Osteocyte (in vitro differentiated cells): Measurements from ENCODE around the gene ZNF483. TPM values are rescaled to one million over a fixed set of nuclear protein-coding genes. Genes with fewer than 3 reads are reported as not detected.
A peak's percentile ranks its signal among the peaks of the same experiment; 100 is the strongest.
"Not testable (repeated sequence)": the region's sequence is repeated elsewhere in the genome, so short reads cannot be mapped to it uniquely, and the experiment has no call there.

Experiments used
- DNase-seq: peaks from one replicate; pipeline ENCODE4 v3.0.0; 2021; ENCODE audit warnings: mixed read lengths; ENCODE audit not compliant: unreplicated experiment; ENCODE audit errors: extremely low spot score
- H3K27ac Mint-ChIP-seq: one replicate; pipeline ENCODE4 v1.8.0; 2021; ENCODE audit warnings: mild to moderate bottlenecking, mixed read lengths; ENCODE audit not compliant: unreplicated experiment
- H3K27me3 Mint-ChIP-seq: one replicate; pipeline ENCODE4 v1.8.0; 2021; ENCODE audit warnings: mixed read lengths; ENCODE audit not compliant: unreplicated experiment
- H3K36me3 Mint-ChIP-seq: one replicate; pipeline ENCODE4 v1.8.0; 2021; ENCODE audit warnings: mixed read lengths; ENCODE audit not compliant: unreplicated experiment
- H3K4me1 Mint-ChIP-seq: one replicate; pipeline ENCODE4 v1.8.0; 2021; ENCODE audit warnings: mixed read lengths; ENCODE audit not compliant: unreplicated experiment
- H3K4me3 Mint-ChIP-seq: one replicate; pipeline ENCODE4 v1.8.0; 2021; ENCODE audit warnings: mild to moderate bottlenecking, moderate library complexity, mixed read lengths; ENCODE audit not compliant: unreplicated experiment
- H3K9me3 Mint-ChIP-seq: one replicate; pipeline ENCODE4 v1.8.0; 2021; ENCODE audit warnings: mixed read lengths; ENCODE audit not compliant: unreplicated experiment
- CTCF ChIP-seq: fragments of 200-600 bp; sonication (generic); IDR thresholded peaks from 2 replicates; pipeline ENCODE4 v1.5.0; 2021; ENCODE audit warnings: antibody characterized with exemption, mild to moderate bottlenecking, moderate library complexity
- total RNA-seq: library from RNA; stranded (reverse); gene quantifications from 2 replicates; pipeline ENCODE4 v1.2.1, GENCODE V29; 2021

ZNF483 gene
- total RNA-seq, 1 donor from 2014 or later: 5.2 TPM

DNA sequence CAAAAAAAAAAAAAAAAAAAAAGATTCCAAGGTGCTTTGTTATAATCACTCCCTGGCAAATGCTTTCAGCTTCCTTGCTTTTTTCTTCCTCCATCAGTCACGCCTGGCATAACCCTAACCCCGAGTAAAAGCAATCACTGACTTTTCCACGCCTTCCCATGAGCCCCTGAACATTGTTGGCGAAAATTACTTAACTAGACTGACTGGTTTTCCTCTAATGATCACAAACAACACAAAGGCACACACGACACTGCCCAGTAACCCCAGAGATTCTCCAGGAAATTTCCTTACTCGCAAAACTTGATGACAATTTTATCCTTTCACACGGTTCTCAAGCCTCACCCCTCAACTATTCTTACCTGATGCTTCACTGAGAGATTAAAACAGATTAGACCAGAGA is 85.9 kb downstream of the ZNF483 start:
- H3K9me3 Mint-ChIP-seq: no peaks in the 10 kb centered on the region
- no peaks in the 10 kb centered on the region for H3K36me3 Mint-ChIP-seq
- no peak for DNase-seq
- H3K27me3 Mint-ChIP-seq: peaks cover 31% of the 10 kb centered on the region
- H3K27ac Mint-ChIP-seq: no peak overlapping the region
- TF ChIP-seq CTCF: no peak
- no peak overlapping the region for H3K4me3 Mint-ChIP-seq
- H3K4me1 Mint-ChIP-seq: peaks cover 6% of the 10 kb centered on the region

DNA sequence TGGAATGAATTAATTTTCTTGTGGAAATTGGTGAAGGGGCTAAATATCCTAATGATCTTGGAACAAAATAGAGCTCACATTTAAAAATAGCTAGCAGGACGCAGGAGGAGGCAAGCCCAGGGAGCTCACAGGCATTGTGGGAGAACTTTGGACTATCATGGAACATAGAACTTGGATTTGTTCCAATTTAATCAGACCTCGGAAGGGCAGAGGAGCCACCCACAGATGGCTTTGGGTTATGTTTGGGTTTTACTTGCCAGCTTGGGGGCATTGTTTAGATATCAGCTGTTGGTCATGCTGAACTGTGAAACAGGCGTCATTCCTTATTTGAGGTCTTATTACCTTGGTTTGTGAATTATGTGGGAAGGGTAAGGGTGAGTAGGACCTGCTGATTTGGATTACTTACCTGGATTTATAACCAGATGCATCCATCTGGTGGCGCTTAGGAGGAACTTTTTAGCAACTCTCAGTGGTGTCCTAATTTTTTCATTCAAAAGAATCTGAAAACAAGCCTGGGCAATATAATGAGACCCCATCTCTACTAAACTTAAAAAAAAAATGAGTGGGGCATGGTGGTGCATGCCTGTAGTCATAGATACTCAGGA is 88.6 kb downstream of the ZNF483 start:
- TF ChIP-seq CTCF: no peak
- DNase-seq: no peak
- H3K36me3 Mint-ChIP-seq: no peaks in the 10 kb centered on the region
- no peak overlapping the region for H3K27ac Mint-ChIP-seq
- H3K9me3 Mint-ChIP-seq: no peaks in the 10 kb centered on the region
- H3K4me1 Mint-ChIP-seq: peaks cover 11% of the 10 kb centered on the region
- peaks cover 29% of the 10 kb centered on the region for H3K27me3 Mint-ChIP-seq
- H3K4me3 Mint-ChIP-seq: no peak overlapping the region

GRCh38 chr9:111615928-111616327 is 90.9 kb downstream of the ZNF483 start:
- no peak for TF ChIP-seq CTCF
- Mint-ChIP-seq H3K27ac (no peak overlapping the region), H3K4me3 (no peak overlapping the region), H3K4me1 (peaks cover 11% of the 10 kb centered on the region), H3K36me3 (no peaks in the 10 kb centered on the region), H3K9me3 (no peaks in the 10 kb centered on the region), H3K27me3 (peaks cover 18% of the 10 kb centered on the region)
- no peak for DNase-seq

GRCh38 chr9:111617349-111617748 is 92.4 kb downstream of the ZNF483 start:
- not testable (repeated sequence) for DNase-seq, H3K27me3 Mint-ChIP-seq, H3K4me3 Mint-ChIP-seq, H3K9me3 Mint-ChIP-seq, H3K27ac Mint-ChIP-seq, H3K36me3 Mint-ChIP-seq
- peaks cover 12% of the 10 kb centered on the region for H3K4me1 Mint-ChIP-seq

- Mint-ChIP-seq H3K27ac (no peak overlapping the region), H3K9me3 (no peaks in the 10 kb centered on the region), H3K4me1 (peaks cover 2% of the 10 kb centered on the region), H3K36me3 (no peaks in the 10 kb centered on the region), H3K4me3 (no peak overlapping the region), H3K27me3 (no peaks in the 10 kb centered on the region)
- no peak for DNase-seq
- TF ChIP-seq CTCF: peak; percentile 81
Measured at GRCh38 chr9:111621895-111622480, 97.0 kb downstream of the ZNF483 start.
